ENCODE data around the gene DRD3. TPM values are rescaled to one million over a fixed set of nuclear protein-coding genes. Genes with fewer than 3 reads are reported as not detected.

Gene DRD3
- total and polyA plus RNA-seq, 2 of the 8 experiments (the other 6 are each of a cell fraction or from before 2014, with no cell fraction given) = 0.32 to 1.3 TPM

GRCh38 chr3:114192136-114192535 lies 13.3 kb upstream of the DRD3 start (continued):
- no peak for TF ChIP-seq SP4 (IDR thresholded peaks at IDR 0.05; ENCODE audit: low read length)

- Histone ChIP-seq H4K20me1 (replicated peaks in 1 of 2; ENCODE audit: control insufficient read depth in 1 of 2, insufficient read depth in 2 of 2, low read length in 2 of 2) (no peaks in the 10 kb centered on the region), H3K36me3 (ENCODE audit: control insufficient read depth in 2 of 4, insufficient read depth in 4 of 4, low read length in 3 of 4) (no peaks in the 10 kb centered on the region), H2BK15ac (ENCODE audit: low read length) (no peak overlapping the region), H4K5ac (ENCODE audit: insufficient read length, low read depth, low read length) (no peak overlapping the region), H2AK5ac (ENCODE audit: low read depth, low read length) (no peak overlapping the region), H3K27ac (ENCODE audit: low read depth, low read length) (no peak overlapping the region), H3K4ac (replicated peaks; ENCODE audit: insufficient read length, low read depth, low read length) (no peak overlapping the region), H3K27me3 (replicated peaks in 1 of 4; ENCODE audit: control insufficient read depth in 3 of 4, extremely low read depth in 1 of 4, insufficient read depth in 3 of 4, low read length in 3 of 4) (no peaks in the 10 kb centered on the region), H3K23ac (ENCODE audit: insufficient read length) (no peak overlapping the region), H3K4me3 (ENCODE audit: extremely low read depth in 1 of 4, insufficient read depth in 2 of 4, low read depth in 3 of 4, low read length in 4 of 4) (no peak overlapping the region), H3K56ac (replicated peaks; ENCODE audit: insufficient read length, low read depth, low read length) (no peak overlapping the region), H4K91ac (replicated peaks; ENCODE audit: insufficient read length, low read length) (no peak overlapping the region), H2BK5ac (ENCODE audit: low read depth, low read length) (no peak overlapping the region), H3K18ac (ENCODE audit: extremely low read depth, low read length) (no peak overlapping the region), H2AFZ (ENCODE audit: low read length) (no peak overlapping the region), H2BK20ac (ENCODE audit: low read length) (no peak overlapping the region), H2BK120ac (replicated peaks; ENCODE audit: low read depth, low read length) (no peak overlapping the region), H3K79me2 (ENCODE audit: control insufficient read depth in 1 of 2, insufficient read depth in 2 of 2, low read length in 2 of 2) (no peaks in the 10 kb centered on the region), H3K4me2 (ENCODE audit: insufficient read depth in 1 of 2, low read depth in 2 of 2, low read length in 2 of 2) (no peak overlapping the region), H3K9ac (replicated peaks in 1 of 4; ENCODE audit: extremely low read depth in 1 of 4, low read depth in 3 of 4, low read length in 3 of 4) (no peak overlapping the region), H3K23me2 (ENCODE audit: low read depth, low read length) (no peaks in the 10 kb centered on the region), H3K4me1 (replicated peaks in 1 of 4; ENCODE audit: control insufficient read depth in 3 of 4, insufficient read depth in 4 of 4, low read length in 3 of 4) (no peaks in the 10 kb centered on the region), H3K14ac (ENCODE audit: insufficient read length) (no peak overlapping the region), H3K9me3 (ENCODE audit: insufficient read depth in 2 of 2, low read depth in 1 of 2, low read length in 1 of 2) (peaks cover 7% of the 10 kb centered on the region in 2 experiments; a peak in 3 of 4 replicates), H3K79me1 (ENCODE audit: low read depth, low read length) (no peaks in the 10 kb centered on the region), H2BK12ac (ENCODE audit: low read depth, low read length) (no peak overlapping the region), H4K8ac (ENCODE audit: extremely low read depth, insufficient read depth, low read length) (no peak overlapping the region)
- ChIA-PET CTCF (ENCODE audit: partially characterized antibody) (no interaction called here), POLR2A (ENCODE audit: partially characterized antibody) (no interaction called here)
- FAIRE-seq (no peak), DNase-seq (ENCODE audit: low read depth in 1 of 2, low spot score in 2 of 2) (no peak)
- no peak for TF ChIP-seq BACH1 (IDR thresholded peaks at IDR 0.05; ENCODE audit: low read length)
- no peak for TF ChIP-seq RXRA (IDR thresholded peaks at IDR 0.05; ENCODE audit: insufficient read depth, low read depth, low read length)
- TF ChIP-seq SP1 (IDR thresholded peaks at IDR 0.05; ENCODE audit: low read depth, low read length) = no peak
- no peak for TF ChIP-seq POU5F1 (IDR thresholded peaks at IDR 0.05; ENCODE audit: low read depth, low read length)
- TF ChIP-seq FOSL1 (IDR thresholded peaks at IDR 0.05; ENCODE audit: insufficient read depth, low read depth, low read length) = no peak
- TF ChIP-seq SUZ12 (IDR thresholded peaks at IDR 0.05; ENCODE audit: low read length) = no peak
- no peak for TF ChIP-seq KDM5A (IDR thresholded peaks at IDR 0.05; ENCODE audit: low read length)
- TF ChIP-seq CHD1 (IDR thresholded peaks at IDR 0.05; ENCODE audit: low read depth, low read length) = no peak
- TF ChIP-seq E2F6 (IDR thresholded peaks at IDR 0.05) = no peak
- TF ChIP-seq BCL11A (IDR thresholded peaks at IDR 0.05; ENCODE audit: low read depth in 2 of 2, low read length in 2 of 2) = no peak
- no peak for TF ChIP-seq SIN3A (conservative IDR thresholded peaks at IDR 0.05 in 1 of 2, IDR thresholded peaks at IDR 0.05 in 1 of 2; ENCODE audit: low read depth in 1 of 2, low read length in 2 of 2)
Measured at GRCh38 chr3:114186501-114186900, 7.6 kb upstream of the DRD3 start.
